ENCODE data around the gene GNAI1. TPM values are rescaled to one million over a fixed set of nuclear protein-coding genes. Genes with fewer than 3 reads are reported as not detected.

Gene GNAI1
- total RNA-seq, 2 donors from 2014 or later = 21.5 to 27.0 TPM

DNA sequence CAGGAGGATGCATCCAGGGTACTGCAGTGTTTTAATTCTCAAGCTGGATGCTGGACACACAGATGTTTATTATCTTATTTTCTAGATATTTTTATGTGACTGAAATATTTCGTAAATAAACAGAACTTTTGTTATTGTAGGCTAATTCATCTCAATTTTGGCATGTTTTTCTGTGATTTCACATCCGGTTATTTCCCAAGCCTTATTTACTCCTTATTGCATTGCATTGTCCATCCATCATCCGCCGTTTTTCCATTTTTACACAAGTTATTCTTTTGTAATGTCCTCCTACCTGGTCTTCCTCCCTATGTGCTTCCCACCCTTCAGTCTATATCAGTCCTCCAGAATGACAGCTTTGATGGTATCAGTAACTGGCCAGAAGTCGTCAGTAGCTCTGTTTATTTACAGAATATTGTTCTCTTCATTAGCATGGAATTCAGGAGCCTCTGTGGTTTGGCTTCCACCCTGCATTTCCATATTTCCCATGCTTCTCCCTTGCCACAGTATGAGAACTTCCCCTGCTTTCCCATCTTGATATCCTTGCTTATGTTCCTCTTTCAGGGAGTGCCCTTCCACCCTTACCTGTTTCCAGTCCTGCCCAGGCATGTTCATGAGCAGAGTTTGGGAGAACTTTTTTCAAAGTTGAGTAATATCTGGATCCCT, 16.1 kb downstream of the GNAI1 start:
- peaks cover 2% of the 10 kb centered on the region for H3K4me1 ChIP-seq (ENCODE audit: control insufficient read depth, insufficient read depth, low read length)
- Mint-ChIP-seq H3K27ac (no peak overlapping the region), H3K4me3 (no peak overlapping the region), H3K27me3 (ENCODE audit: insufficient read depth) (no peaks in the 10 kb centered on the region), H3K9me3 (no peaks in the 10 kb centered on the region), H3K4me1 (peaks cover 27% of the 10 kb centered on the region), H3K36me3 (ENCODE audit: low read depth) (no peaks in the 10 kb centered on the region)
- no peaks in the 10 kb centered on the region for H3K27me3 ChIP-seq (ENCODE audit: control insufficient read depth, insufficient read depth, low read length, poor library complexity, severe bottlenecking)
- H3K27ac ChIP-seq (ENCODE audit: low read depth, low read length) = no peak overlapping the region
- no peak overlapping the region for H3K9ac ChIP-seq (ENCODE audit: extremely low read depth, low read length, poor library complexity, severe bottlenecking)
- H3K4me3 ChIP-seq (ENCODE audit: low read length) = no peak overlapping the region
- no peak for DNase-seq
- TF ChIP-seq CTCF (conservative IDR thresholded peaks at IDR 0.05) = no peak
- 88 to 92% methylated on average over 5 of the region's 5 CpGs for WGBS, 2 experiments (ENCODE audit: insufficient coverage in 1 of 2, insufficient read length in 1 of 2)
- H3K36me3 ChIP-seq (ENCODE audit: control insufficient read depth, insufficient read depth, low read length) = no peaks in the 10 kb centered on the region
- no peaks in the 10 kb centered on the region for H3K9me3 ChIP-seq (ENCODE audit: control insufficient read depth, low read length)

DNA sequence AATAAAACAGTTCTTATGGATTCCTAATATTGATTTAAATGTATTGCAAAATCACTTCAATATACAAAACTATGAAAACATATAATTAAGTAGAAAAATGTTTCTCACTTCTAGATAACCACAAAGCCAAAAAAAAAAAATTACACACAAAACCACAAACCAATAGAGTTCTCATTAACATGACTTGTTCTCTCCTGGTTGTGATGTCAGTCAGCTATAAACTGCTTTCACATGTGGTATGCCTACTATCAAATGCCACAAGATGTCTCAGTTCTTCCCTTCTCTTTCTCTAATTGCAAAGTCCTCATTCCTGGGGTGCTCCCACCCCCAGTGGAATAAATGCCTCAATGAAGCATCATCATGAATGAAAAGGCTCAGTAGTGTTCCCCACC, 16.6 kb downstream of the GNAI1 start:
- Mint-ChIP-seq H3K9me3 (no peaks in the 10 kb centered on the region), H3K4me1 (peaks cover 22% of the 10 kb centered on the region), H3K4me3 (no peak overlapping the region), H3K27ac (no peak overlapping the region), H3K27me3 (ENCODE audit: insufficient read depth) (no peaks in the 10 kb centered on the region), H3K36me3 (ENCODE audit: low read depth) (no peaks in the 10 kb centered on the region)
- H3K4me3 ChIP-seq (ENCODE audit: low read length) = no peak overlapping the region
- DNase-seq = no peak
- H3K27ac ChIP-seq (ENCODE audit: low read depth, low read length) = no peak overlapping the region
- H3K36me3 ChIP-seq (ENCODE audit: control insufficient read depth, insufficient read depth, low read length) = no peaks in the 10 kb centered on the region
- H3K4me1 ChIP-seq (ENCODE audit: control insufficient read depth, insufficient read depth, low read length) = no peaks in the 10 kb centered on the region
- no peak for TF ChIP-seq CTCF (conservative IDR thresholded peaks at IDR 0.05)
- H3K9ac ChIP-seq (ENCODE audit: extremely low read depth, low read length, poor library complexity, severe bottlenecking) = no peak overlapping the region
- H3K9me3 ChIP-seq (ENCODE audit: control insufficient read depth, low read length) = no peaks in the 10 kb centered on the region
- H3K27me3 ChIP-seq (ENCODE audit: control insufficient read depth, insufficient read depth, low read length, poor library complexity, severe bottlenecking) = no peaks in the 10 kb centered on the region

GRCh38 chr7:80153446-80153845, 18.8 kb downstream of the GNAI1 start:
- no peaks in the 10 kb centered on the region for H3K27me3 Mint-ChIP-seq (ENCODE audit: insufficient read depth)
- Histone ChIP-seq H3K27me3 (ENCODE audit: control insufficient read depth, insufficient read depth, low read length, poor library complexity, severe bottlenecking) (no peaks in the 10 kb centered on the region), H3K9ac (ENCODE audit: extremely low read depth, low read length, poor library complexity, severe bottlenecking) (no peak overlapping the region), H3K4me3 (ENCODE audit: low read length) (no peak overlapping the region), H3K9me3 (ENCODE audit: control insufficient read depth, low read length) (no peaks in the 10 kb centered on the region), H3K4me1 (ENCODE audit: control insufficient read depth, insufficient read depth, low read length) (no peaks in the 10 kb centered on the region), H3K27ac (ENCODE audit: low read depth, low read length) (no peak overlapping the region), H3K36me3 (ENCODE audit: control insufficient read depth, insufficient read depth, low read length) (no peaks in the 10 kb centered on the region)
- TF ChIP-seq CTCF (conservative IDR thresholded peaks at IDR 0.05) = no peak
- WGBS, 2 experiments (ENCODE audit: insufficient coverage in 1 of 2, insufficient read length in 1 of 2) = 83% methylated on average over 1 of the region's 1 CpG; no CpG with 5 or more reads in 1 of the 2 experiments
- no peaks in the 10 kb centered on the region for H3K9me3 Mint-ChIP-seq
- H3K36me3 Mint-ChIP-seq (ENCODE audit: low read depth) = no peaks in the 10 kb centered on the region
- no peak for DNase-seq
- no peak overlapping the region for H3K4me3 Mint-ChIP-seq
- no peak overlapping the region for H3K27ac Mint-ChIP-seq
- H3K4me1 Mint-ChIP-seq = peaks cover 19% of the 10 kb centered on the region
